T-helper 1 cell treated with Interleukin-12 subunit alpha and Interleukin-12 subunit beta and Interleukin-4 antibody, amounts not matched to agents 30 μg/mL and 1 μg/mL, for 36 hours (primary cell): Measurements from ENCODE around the gene SDK1.

Experiments
- H3K27ac Mint-ChIP-seq: one replicate; pipeline ENCODE4 v1.8.0; 2021; ENCODE audit warnings: mild to moderate bottlenecking, mixed read lengths
- H3K27me3 Mint-ChIP-seq: one replicate; pipeline ENCODE4 v1.8.0; 2021; ENCODE audit warnings: low read depth, mixed read lengths
- H3K36me3 Mint-ChIP-seq: one replicate; pipeline ENCODE4 v1.8.0; 2021; ENCODE audit warnings: low read depth, mixed read lengths
- H3K4me1 Mint-ChIP-seq: one replicate; pipeline ENCODE4 v1.8.0; 2021; ENCODE audit warnings: low read depth, mixed read lengths
- H3K4me3 Mint-ChIP-seq: one replicate; pipeline ENCODE4 v1.8.0; 2021; ENCODE audit warnings: mild to moderate bottlenecking, moderate library complexity, mixed read lengths
- H3K9me3 Mint-ChIP-seq: one replicate; pipeline ENCODE4 v1.8.0; 2021; ENCODE audit warnings: mixed read lengths

Gene SDK1

GRCh38 chr7:4119848-4120247 is 818.8 kb downstream of the SDK1 start:
- Mint-ChIP-seq H3K9me3 (peaks cover 34% of the 10 kb centered on the region), H3K36me3 (peaks cover 5% of the 10 kb centered on the region), H3K27me3 (no peaks in the 10 kb centered on the region), H3K27ac (no peak overlapping the region), H3K4me1 (no peaks in the 10 kb centered on the region), H3K4me3 (no peak overlapping the region)

- Mint-ChIP-seq H3K9me3 (peaks cover 39% of the 10 kb centered on the region), H3K4me1 (no peaks in the 10 kb centered on the region), H3K27me3 (no peaks in the 10 kb centered on the region), H3K4me3 (no peak overlapping the region), H3K27ac (no peak overlapping the region), H3K36me3 (peaks cover 5% of the 10 kb centered on the region)
Observed at GRCh38 chr7:4123346-4123745, 822.3 kb downstream of the SDK1 start.

- Mint-ChIP-seq H3K4me3 (no peak overlapping the region), H3K9me3 (peaks cover 36% of the 10 kb centered on the region), H3K27ac (no peak overlapping the region), H3K4me1 (no peaks in the 10 kb centered on the region), H3K27me3 (no peaks in the 10 kb centered on the region), H3K36me3 (peaks cover 5% of the 10 kb centered on the region)
Observed at GRCh38 chr7:4123823-4124222, 822.8 kb downstream of the SDK1 start.

- H3K9me3 Mint-ChIP-seq = peaks cover 30% of the 10 kb centered on the region
- peaks cover 5% of the 10 kb centered on the region for H3K36me3 Mint-ChIP-seq
- H3K27ac Mint-ChIP-seq = no peak overlapping the region
- H3K27me3 Mint-ChIP-seq = no peaks in the 10 kb centered on the region
- H3K4me3 Mint-ChIP-seq = no peak overlapping the region
- H3K4me1 Mint-ChIP-seq = no peaks in the 10 kb centered on the region
Observed at GRCh38 chr7:4124556-4125477, 823.8 kb downstream of the SDK1 start.

- no peaks in the 10 kb centered on the region for H3K36me3 Mint-ChIP-seq
- no peaks in the 10 kb centered on the region for H3K27me3 Mint-ChIP-seq
- no peak overlapping the region for H3K4me3 Mint-ChIP-seq
- no peak overlapping the region for H3K27ac Mint-ChIP-seq
- peaks cover 11% of the 10 kb centered on the region for H3K9me3 Mint-ChIP-seq
- no peaks in the 10 kb centered on the region for H3K4me1 Mint-ChIP-seq
Observed at GRCh38 chr7:4127909-4128560, 827.0 kb downstream of the SDK1 start.

- no peaks in the 10 kb centered on the region for H3K27me3 Mint-ChIP-seq
- no peaks in the 10 kb centered on the region for H3K36me3 Mint-ChIP-seq
- no peak overlapping the region for H3K27ac Mint-ChIP-seq
- no peak overlapping the region for H3K4me3 Mint-ChIP-seq
- no peaks in the 10 kb centered on the region for H3K4me1 Mint-ChIP-seq
- peaks cover 8% of the 10 kb centered on the region for H3K9me3 Mint-ChIP-seq
Observed at GRCh38 chr7:4129481-4130122, 828.5 kb downstream of the SDK1 start.

GRCh38 chr7:4131063-4131462 is 830.0 kb downstream of the SDK1 start:
- no peaks in the 10 kb centered on the region for H3K27me3 Mint-ChIP-seq
- no peak overlapping the region for H3K27ac Mint-ChIP-seq
- no peak overlapping the region for H3K4me3 Mint-ChIP-seq
- no peaks in the 10 kb centered on the region for H3K4me1 Mint-ChIP-seq
- H3K9me3 Mint-ChIP-seq = no peaks in the 10 kb centered on the region
- no peaks in the 10 kb centered on the region for H3K36me3 Mint-ChIP-seq

GRCh38 chr7:4132221-4132620 is 831.2 kb downstream of the SDK1 start:
- H3K36me3 Mint-ChIP-seq = no peaks in the 10 kb centered on the region
- no peak overlapping the region for H3K4me3 Mint-ChIP-seq
- H3K27ac Mint-ChIP-seq = no peak overlapping the region
- no peaks in the 10 kb centered on the region for H3K4me1 Mint-ChIP-seq
- no peaks in the 10 kb centered on the region for H3K27me3 Mint-ChIP-seq
- no peaks in the 10 kb centered on the region for H3K9me3 Mint-ChIP-seq

GRCh38 chr7:4133491-4134044 is 832.5 kb downstream of the SDK1 start:
- H3K9me3 Mint-ChIP-seq = no peaks in the 10 kb centered on the region
- no peak overlapping the region for H3K4me3 Mint-ChIP-seq
- no peaks in the 10 kb centered on the region for H3K36me3 Mint-ChIP-seq
- no peaks in the 10 kb centered on the region for H3K4me1 Mint-ChIP-seq
- no peak overlapping the region for H3K27ac Mint-ChIP-seq
- H3K27me3 Mint-ChIP-seq = no peaks in the 10 kb centered on the region

GRCh38 chr7:4134204-4134603 is 833.2 kb downstream of the SDK1 start:
- Mint-ChIP-seq H3K27ac (no peak overlapping the region), H3K9me3 (no peaks in the 10 kb centered on the region), H3K4me1 (no peaks in the 10 kb centered on the region), H3K4me3 (no peak overlapping the region), H3K27me3 (no peaks in the 10 kb centered on the region), H3K36me3 (no peaks in the 10 kb centered on the region)

- H3K4me1 Mint-ChIP-seq = no peaks in the 10 kb centered on the region
- no peaks in the 10 kb centered on the region for H3K36me3 Mint-ChIP-seq
- H3K27ac Mint-ChIP-seq = no peak overlapping the region
- H3K9me3 Mint-ChIP-seq = no peaks in the 10 kb centered on the region
- H3K27me3 Mint-ChIP-seq = no peaks in the 10 kb centered on the region
- H3K4me3 Mint-ChIP-seq = no peak overlapping the region
Observed at GRCh38 chr7:4134631-4135030, 833.6 kb downstream of the SDK1 start.

GRCh38 chr7:4135301-4135700 is 834.2 kb downstream of the SDK1 start:
- H3K27me3 Mint-ChIP-seq = no peaks in the 10 kb centered on the region
- no peaks in the 10 kb centered on the region for H3K4me1 Mint-ChIP-seq
- no peak overlapping the region for H3K27ac Mint-ChIP-seq
- H3K4me3 Mint-ChIP-seq = no peak overlapping the region
- H3K9me3 Mint-ChIP-seq = no peaks in the 10 kb centered on the region
- no peaks in the 10 kb centered on the region for H3K36me3 Mint-ChIP-seq

- H3K4me1 Mint-ChIP-seq = no peaks in the 10 kb centered on the region
- no peaks in the 10 kb centered on the region for H3K36me3 Mint-ChIP-seq
- no peaks in the 10 kb centered on the region for H3K27me3 Mint-ChIP-seq
- H3K4me3 Mint-ChIP-seq = no peak overlapping the region
- H3K9me3 Mint-ChIP-seq = no peaks in the 10 kb centered on the region
- no peak overlapping the region for H3K27ac Mint-ChIP-seq
Observed at GRCh38 chr7:4136036-4136435, 835.0 kb downstream of the SDK1 start.

- Mint-ChIP-seq H3K36me3 (no peaks in the 10 kb centered on the region), H3K4me3 (no peak overlapping the region), H3K27ac (no peak overlapping the region), H3K27me3 (no peaks in the 10 kb centered on the region), H3K4me1 (no peaks in the 10 kb centered on the region), H3K9me3 (no peaks in the 10 kb centered on the region)
Observed at GRCh38 chr7:4136501-4137110, 835.6 kb downstream of the SDK1 start.
